DMS53 treated with DMSO at 0.1 percent for 48 hours (cell line): ENCODE results near the gene ETNK2.

ENCODE experiments used
- DNase-seq: peaks from one replicate; lab custom pipeline; 2025; ENCODE audit not compliant: unreplicated experiment; lab: John Stamatoyannopoulos, UW

The ETNK2 gene

GRCh38 chr1:204128964-204129896 is 22.6 kb downstream of the ETNK2 start:
- DNase-seq = peak; percentile 84

DNA sequence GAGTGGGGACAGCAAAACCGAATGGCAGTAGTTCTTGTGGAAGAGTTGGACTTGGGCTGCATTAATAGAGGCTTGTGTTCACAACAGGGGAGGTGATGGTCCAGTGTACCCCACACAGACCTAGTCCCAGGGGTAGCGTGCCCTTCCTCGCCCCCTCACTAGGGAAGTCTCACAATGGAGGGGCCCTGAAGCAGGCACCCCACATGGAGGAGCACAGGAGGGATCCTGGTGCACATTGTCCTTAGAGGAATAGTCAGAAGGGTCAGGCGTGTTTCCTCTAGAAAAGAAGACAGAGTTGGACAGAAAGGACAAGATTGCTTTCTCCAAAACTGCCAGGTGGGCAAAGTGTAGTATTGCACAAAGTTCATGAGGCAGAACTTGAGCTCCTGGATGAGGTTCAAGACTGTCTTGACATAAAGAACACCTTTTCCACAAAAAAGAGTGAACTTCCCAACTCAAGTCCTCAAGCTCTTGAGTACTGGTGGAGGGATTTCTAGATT is 23.3 kb downstream of the ETNK2 start:
- no peak for DNase-seq

- peak; percentile 81 for DNase-seq
Measured at GRCh38 chr1:204127597-204128242, 24.1 kb downstream of the ETNK2 start.

GRCh38 chr1:204126956-204127355 is 24.9 kb downstream of the ETNK2 start:
- no peak for DNase-seq

- no peak for DNase-seq
Measured at GRCh38 chr1:204126386-204126785, 25.5 kb downstream of the ETNK2 start.

DNA sequence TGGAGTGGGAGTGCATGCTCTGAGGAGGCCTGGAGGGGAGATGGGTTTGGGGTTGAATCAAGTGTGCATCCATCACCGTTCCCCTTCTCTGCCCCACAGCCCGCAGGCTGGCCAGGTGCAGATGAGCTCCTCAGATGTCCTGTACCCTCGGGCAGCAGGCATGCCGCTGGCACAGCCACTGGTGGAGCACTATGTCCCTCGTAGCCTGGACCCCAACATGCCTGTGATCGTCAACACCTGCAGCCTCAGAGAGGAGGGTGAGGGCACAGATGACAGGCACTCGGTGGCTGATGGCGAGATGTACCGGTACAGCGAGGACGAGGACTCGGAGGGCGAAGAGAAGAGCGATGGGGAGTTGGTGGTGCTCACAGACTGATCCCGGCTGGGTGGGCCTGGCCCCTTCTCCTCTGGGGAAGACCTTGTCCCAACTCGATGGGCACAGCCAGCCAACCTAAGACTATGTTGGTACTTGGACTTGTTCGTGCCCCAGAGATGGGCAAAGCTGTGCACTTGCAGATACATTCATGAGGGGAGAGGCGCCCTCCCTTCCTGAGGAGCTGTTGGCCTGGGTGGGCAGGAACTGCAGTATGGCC is 26.0 kb downstream of the ETNK2 start:
- no peak for DNase-seq

DNA sequence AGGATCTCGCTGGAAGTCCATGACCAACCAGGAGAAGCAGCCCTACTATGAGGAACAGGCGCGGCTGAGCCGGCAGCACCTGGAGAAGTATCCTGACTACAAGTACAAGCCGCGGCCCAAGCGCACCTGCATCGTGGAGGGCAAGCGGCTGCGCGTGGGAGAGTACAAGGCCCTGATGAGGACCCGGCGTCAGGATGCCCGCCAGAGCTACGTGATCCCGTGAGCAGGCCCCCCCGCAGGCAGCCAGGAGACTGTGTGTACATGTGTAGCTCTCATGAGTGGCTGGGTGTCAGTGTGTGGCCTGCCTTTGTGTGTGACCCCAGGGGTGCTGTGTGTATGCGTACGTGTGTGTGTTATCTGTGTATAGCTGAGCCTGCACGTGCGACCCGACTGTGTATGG is 27.2 kb downstream of the ETNK2 start:
- DNase-seq = no peak

DNA sequence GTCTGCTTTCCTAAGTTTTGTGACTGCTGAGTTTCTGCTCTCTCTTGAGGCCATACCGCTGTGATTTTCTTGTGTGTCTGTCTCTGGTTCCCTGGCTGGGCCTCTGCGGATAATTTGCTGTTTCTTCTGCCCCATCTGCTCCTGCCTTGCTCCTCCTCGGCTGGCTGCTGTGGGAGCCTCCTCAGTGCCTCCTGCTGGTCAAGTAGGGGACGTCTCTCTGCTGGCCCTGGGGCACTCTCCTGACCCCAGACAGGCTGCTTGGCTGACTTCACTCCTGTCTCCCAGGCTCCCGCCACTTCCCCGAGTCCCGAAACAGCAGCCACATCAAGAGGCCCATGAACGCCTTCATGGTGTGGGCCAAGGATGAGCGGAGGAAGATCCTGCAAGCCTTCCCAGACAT is 28.5 kb downstream of the ETNK2 start:
- no peak for DNase-seq

DNA sequence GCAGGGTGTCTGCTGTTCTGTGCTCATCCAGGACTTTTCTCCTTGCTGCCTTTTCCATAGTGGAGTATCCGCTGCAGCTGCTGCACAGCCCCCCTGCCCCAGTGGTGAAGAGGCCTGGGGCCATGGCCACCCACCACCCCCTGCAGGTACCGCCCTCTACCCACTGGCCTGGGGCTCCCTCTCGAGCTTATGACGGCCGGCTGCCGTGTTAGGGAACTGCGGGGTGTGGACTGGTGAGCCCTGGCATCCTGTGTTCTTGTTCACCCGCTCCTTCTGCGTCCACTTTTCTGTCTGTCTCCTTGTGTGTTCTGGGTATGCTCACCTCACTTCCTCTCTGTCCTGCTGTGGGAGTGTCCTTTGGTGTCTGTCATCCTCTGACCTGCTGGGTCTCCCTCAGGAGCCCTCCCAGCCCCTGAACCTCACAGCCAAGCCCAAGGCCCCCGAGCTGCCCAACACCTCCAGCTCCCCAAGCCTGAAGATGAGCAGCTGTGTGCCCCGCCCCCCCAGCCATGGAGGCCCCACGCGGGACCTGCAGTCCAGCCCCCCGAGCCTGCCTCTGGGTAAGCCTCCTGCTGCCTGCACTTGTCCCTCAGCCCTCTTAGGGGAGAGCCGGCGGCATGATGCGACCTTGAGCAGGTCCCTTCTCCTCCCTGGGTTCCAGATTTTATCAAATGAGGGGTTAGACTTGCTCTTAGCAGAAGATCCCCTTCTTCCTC is 29.8 kb downstream of the ETNK2 start:
- DNase-seq = no peak

DNA sequence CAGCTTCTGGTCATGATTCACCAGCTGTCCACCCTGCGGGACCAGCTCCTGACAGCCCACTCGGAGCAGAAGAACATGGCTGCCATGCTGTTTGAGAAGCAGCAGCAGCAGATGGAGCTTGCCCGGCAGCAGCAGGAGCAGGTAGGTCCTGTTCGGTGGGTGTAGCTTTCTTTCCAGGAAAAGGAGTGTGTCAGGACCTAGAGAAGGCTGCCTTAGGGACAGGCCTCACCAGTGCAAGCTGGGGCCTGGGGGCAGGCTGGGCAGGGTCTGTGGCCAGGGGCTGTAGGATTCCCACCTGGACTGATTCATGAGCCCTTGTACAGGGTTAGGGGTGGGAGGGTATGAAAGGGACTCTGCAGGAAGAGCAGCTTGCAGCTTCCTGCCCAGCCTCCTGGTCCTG is 35.3 kb downstream of the ETNK2 start:
- no peak for DNase-seq

DNA sequence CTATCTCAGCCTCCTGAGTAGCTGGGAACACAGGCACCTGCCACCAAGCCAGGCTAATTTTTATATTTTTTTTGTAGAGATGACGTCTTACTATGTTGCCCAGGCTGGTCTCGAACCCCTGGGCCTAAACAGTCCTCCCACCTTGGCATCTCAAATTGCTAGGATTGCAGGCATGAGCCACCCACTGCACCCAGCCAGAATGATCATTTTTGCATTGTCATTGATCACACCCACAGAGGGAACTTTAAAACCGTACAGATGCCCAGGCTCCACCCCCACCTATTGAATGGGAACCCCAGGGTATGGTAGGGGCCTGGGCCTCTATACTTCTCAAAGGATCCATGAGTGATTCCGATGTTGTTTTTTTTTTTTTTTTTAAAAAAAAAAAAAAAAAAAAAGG is 36.7 kb downstream of the ETNK2 start:
- DNase-seq = no peak

DNA sequence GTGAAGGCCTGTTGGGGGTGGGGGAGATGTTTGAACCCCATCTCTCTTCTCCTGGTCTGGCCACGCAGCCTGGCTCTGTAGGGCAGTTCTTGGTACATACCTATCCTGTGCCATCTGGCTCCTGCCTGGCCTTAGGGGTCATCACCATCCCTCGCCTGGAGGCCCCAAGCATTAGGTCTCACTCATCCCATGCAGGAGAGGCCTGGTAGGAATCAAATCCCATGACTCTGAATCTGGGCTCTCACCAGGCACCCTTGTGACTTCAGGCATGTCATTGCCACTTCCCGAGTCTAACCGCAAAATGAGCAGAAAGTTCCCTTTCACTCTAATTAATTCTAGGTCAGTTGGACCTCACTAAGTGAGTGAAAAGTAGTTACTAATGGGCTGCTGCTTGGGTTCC is 37.2 kb downstream of the ETNK2 start:
- no peak for DNase-seq

DNA sequence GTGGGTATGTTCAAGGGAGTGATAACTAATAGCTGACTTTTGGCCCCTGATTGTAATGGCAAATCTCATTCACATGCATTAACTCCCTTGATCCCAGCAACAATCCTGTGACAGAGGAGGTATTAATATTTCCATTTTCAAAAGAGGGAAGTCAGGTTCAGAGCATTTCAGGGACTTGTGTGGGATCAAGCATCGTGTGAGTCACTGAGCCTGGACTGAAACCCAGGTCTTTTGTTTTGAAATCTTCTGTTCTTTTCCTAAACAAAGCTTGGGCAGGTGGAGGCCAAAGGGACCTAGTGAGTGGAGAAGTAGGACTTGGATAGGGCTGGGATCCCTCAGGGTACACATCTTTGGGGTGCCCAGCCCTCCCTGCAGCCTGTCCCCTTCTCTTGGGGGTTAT is 37.9 kb downstream of the ETNK2 start:
- no peak for DNase-seq

- no peak for DNase-seq
Measured at GRCh38 chr1:204112876-204113730, 38.7 kb downstream of the ETNK2 start.

DNA sequence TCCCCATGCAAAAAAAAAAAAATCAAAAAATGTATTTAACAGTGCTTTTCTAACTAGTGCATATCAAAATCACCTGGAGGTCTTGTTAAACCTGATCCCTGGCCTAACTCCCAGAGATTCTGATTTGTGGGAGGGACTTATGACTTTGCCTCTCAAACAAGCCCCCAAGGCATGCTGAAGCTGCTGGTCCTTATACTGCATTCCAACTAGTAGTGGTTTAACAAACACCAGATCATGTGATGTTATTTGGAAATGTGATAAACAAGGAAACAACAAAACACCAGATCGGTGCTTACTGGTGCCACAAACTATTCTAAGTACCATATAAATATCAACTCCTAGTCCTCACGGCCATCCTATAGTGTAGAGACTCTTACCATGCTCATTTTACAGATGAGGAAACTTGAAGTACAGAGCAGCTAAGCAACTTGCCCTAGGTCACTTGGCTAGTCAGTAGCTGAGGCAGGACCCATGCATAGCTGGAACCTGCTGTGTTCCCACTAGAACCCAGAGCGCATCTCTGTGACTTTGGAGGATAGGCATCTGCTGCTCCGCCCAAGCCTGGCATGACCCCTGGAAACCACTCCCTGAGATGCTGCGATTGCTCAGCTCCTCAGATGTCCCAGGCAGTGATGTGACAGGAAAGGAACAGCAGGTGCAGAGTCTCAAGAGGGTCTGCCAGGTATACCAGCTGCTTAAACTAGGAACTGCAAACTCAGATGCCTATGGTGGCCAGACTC is 40.8 kb downstream of the ETNK2 start:
- peak; percentile 78 for DNase-seq

DNA sequence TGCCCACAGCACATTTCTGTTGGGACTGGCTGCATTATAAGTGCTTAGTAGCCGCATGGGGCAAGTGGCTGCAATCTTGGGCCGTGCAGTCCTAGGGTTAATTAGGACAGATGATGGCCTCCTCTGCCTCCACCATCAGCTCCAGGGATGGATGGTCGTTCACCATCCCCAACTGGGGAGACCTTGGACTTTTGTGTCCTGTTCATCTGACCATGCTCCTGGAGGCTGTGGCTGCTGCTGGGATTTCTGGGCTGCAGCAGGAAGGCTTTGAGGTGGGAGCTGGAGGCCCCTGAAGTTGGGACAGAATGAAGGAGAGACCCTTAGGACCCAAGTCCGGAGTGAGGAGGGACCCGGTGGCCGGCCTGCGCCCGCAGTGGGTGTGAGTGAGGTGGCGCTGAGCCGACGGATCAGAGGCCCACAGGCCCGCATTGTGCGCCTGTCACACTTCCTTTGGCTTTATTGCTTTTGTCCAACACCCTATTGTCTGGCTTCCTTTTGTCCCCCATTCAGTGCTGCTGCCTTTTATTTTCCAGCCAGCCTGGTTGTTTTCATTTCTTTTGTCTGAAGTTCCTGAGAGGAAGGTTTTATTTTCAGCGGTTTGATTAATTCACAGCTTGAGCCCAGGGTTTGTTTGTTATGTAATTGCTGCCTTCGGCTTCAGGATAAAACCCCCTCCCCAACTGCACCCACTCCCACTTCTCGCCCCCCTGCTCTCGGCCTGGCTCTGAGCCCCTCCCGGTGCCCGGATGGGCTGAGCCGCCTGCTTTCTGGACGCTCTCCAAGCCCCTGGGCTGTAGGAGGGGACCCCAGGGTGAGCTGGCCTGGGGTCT is 43.3 kb downstream of the ETNK2 start:
- no peak for DNase-seq

- no peak for DNase-seq
Measured at GRCh38 chr1:204107892-204108291, 44.0 kb downstream of the ETNK2 start.

DNA sequence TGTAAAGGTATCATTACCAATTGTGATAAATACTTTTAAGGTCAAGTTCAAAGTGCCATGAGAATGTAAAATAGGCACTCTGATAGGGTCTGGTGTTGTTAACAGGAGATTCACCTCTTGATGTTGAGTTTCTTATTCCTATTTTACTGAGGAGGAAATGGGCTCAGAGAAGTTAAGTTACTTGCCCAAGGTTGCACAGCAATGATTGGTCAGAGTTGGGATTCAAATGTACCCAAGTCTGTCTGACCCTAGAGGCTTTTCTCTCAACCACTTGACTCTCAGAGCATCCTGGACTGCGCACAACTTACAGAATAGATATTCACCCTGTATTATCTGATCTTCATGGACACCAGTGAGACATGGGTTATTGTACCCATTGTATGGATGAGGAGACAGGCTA is 45.0 kb downstream of the ETNK2 start:
- DNase-seq = no peak

- DNase-seq = no peak
Measured at GRCh38 chr1:204105131-204105515, 46.7 kb downstream of the ETNK2 start.
